Measurements from ENCODE around the gene C3orf18.

The C3orf18 gene

GRCh38 chr3:50557915-50558314 is 9.6 kb downstream of the C3orf18 start:
- no peak for TF ChIP-seq CTCF (IDR thresholded peaks at IDR 0.05; ENCODE audit: low read depth, low read length, missing control alignments)
- no peak overlapping the region for H3K4me3 ChIP-seq (ENCODE audit: low read depth, low read length)
- no peak for DNase-seq (ENCODE audit: low read depth)
- in situ Hi-C loops (cut with HindIII; ENCODE audit: low sequenced_read_pairs): no loop called here

- TF ChIP-seq CTCF (IDR thresholded peaks at IDR 0.05; ENCODE audit: low read depth, low read length, missing control alignments): no peak
- DNase-seq (ENCODE audit: low read depth): no peak
- H3K4me3 ChIP-seq (ENCODE audit: low read depth, low read length): no peak overlapping the region
Observed at GRCh38 chr3:50557106-50557505, 10.4 kb downstream of the C3orf18 start.

GRCh38 chr3:50554553-50554952 is 13.0 kb downstream of the C3orf18 start:
- in situ Hi-C loops (cut with HindIII; ENCODE audit: low sequenced_read_pairs): no loop called here
- no peak overlapping the region for H3K4me3 ChIP-seq (ENCODE audit: low read depth, low read length)
- no peak for TF ChIP-seq CTCF (IDR thresholded peaks at IDR 0.05; ENCODE audit: low read depth, low read length, missing control alignments)
- DNase-seq (ENCODE audit: low read depth): no peak

More at GRCh38 chr3:50557106-50557505, 10.4 kb downstream of the C3orf18 start:
- in situ Hi-C loops (cut with HindIII; ENCODE audit: low sequenced_read_pairs): no loop called here

GRCh38 chr3:50552598-50552997 is 14.9 kb downstream of the C3orf18 start:
- in situ Hi-C loops (cut with HindIII; ENCODE audit: low sequenced_read_pairs): no loop called here
- DNase-seq (ENCODE audit: low read depth): no peak
- no peak for TF ChIP-seq CTCF (IDR thresholded peaks at IDR 0.05; ENCODE audit: low read depth, low read length, missing control alignments)
- H3K4me3 ChIP-seq (ENCODE audit: low read depth, low read length): no peak overlapping the region

- in situ Hi-C loops (cut with HindIII; ENCODE audit: low sequenced_read_pairs): no loop called here
- DNase-seq (ENCODE audit: low read depth): no peak
- no peak for TF ChIP-seq CTCF (IDR thresholded peaks at IDR 0.05; ENCODE audit: low read depth, low read length, missing control alignments)
- H3K4me3 ChIP-seq (ENCODE audit: low read depth, low read length): no peak overlapping the region
Observed at GRCh38 chr3:50551681-50552435, 15.7 kb downstream of the C3orf18 start.

GRCh38 chr3:50551054-50551659 is 16.4 kb downstream of the C3orf18 start:
- in situ Hi-C loops (cut with HindIII; ENCODE audit: low sequenced_read_pairs): no loop called here
- no peak for TF ChIP-seq CTCF (IDR thresholded peaks at IDR 0.05; ENCODE audit: low read depth, low read length, missing control alignments)
- no peak overlapping the region for H3K4me3 ChIP-seq (ENCODE audit: low read depth, low read length)
- no peak for DNase-seq (ENCODE audit: low read depth)

Measured in astrocyte of the cerebellum (primary cell).